Astrocyte of the spinal cord (primary cell): Measurements from ENCODE around the gene POTEC.
"Not testable (repeated sequence)": the region's sequence is repeated elsewhere in the genome, so short reads cannot be mapped to it uniquely, and the experiment has no call there.

Source experiments
- DNase-seq: peaks from one replicate; pipeline ENCODE4 v3.0.0; 2011; ENCODE audit warnings: low read depth, low spot score
- H3K4me3 ChIP-seq: 2 replicates; pipeline ENCODE4 v1.5.1; 2011; ENCODE audit warnings: low read depth, mild to moderate bottlenecking, low read length, moderate library complexity
- in situ Hi-C: cut with HindIII; loops from 2 replicates; pipeline ENCODE4 v1.10.0; 2017; ENCODE audit warnings: low sequenced_read_pairs

POTEC gene

GRCh38 chr18:14471286-14471685 lies 72.1 kb downstream of the POTEC start:
- in situ Hi-C loops, H3K4me3 ChIP-seq: not testable (repeated sequence)

GRCh38 chr18:14470446-14470845 lies 73.0 kb downstream of the POTEC start:
- peak; percentile 20 for DNase-seq
- in situ Hi-C loops, H3K4me3 ChIP-seq: not testable (repeated sequence)

More at GRCh38 chr18:14471286-14471685, 72.1 kb downstream of the POTEC start:
- DNase-seq = not testable (repeated sequence)

- in situ Hi-C loops, H3K4me3 ChIP-seq: not testable (repeated sequence)
- DNase-seq = peak; percentile 76
These were observed 73.4 kb downstream of the POTEC start for GRCh38 chr18:14470046-14470445.

- DNase-seq, H3K4me3 ChIP-seq, in situ Hi-C loops: not testable (repeated sequence)
These were observed 77.4 kb downstream of the POTEC start for GRCh38 chr18:14465989-14466388.
